ENCODE results near the gene SUPT20HL1.

DNA sequence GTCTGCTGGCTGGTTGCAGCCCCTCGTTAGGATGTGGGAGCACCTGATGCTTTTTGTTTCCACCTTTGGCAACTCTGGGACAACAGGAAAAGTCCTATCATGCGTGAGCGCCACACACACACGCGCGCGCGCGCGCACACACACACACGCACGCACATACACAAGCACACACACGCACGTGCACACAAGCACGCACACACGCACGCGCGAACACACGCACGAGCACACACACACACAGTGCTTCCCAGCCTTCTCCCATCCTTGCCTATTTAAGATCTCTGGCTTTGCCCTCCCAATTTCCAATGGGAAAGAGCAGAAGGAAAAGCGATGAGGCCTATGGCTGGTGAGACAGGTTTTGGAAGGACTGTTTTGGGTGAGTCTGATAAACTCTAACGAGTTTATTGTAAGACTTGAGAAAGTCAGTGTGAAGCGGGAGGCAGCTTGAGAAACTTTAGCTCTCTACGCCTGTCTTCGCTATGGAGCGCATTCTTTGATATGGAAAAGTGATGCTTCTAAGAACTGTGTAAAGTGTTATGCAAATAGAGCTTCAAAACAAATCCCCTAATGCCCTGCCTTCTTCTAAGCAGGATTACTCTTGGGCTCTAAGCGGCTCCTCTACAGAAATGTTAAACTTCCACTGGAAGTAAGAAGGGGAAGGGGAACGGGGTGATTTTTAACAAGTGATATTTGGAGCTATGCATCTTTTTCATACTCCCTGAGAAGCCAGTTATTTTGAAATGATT, 11.8 kb downstream of the SUPT20HL1 start:
- TF ChIP-seq, protein P1, sequence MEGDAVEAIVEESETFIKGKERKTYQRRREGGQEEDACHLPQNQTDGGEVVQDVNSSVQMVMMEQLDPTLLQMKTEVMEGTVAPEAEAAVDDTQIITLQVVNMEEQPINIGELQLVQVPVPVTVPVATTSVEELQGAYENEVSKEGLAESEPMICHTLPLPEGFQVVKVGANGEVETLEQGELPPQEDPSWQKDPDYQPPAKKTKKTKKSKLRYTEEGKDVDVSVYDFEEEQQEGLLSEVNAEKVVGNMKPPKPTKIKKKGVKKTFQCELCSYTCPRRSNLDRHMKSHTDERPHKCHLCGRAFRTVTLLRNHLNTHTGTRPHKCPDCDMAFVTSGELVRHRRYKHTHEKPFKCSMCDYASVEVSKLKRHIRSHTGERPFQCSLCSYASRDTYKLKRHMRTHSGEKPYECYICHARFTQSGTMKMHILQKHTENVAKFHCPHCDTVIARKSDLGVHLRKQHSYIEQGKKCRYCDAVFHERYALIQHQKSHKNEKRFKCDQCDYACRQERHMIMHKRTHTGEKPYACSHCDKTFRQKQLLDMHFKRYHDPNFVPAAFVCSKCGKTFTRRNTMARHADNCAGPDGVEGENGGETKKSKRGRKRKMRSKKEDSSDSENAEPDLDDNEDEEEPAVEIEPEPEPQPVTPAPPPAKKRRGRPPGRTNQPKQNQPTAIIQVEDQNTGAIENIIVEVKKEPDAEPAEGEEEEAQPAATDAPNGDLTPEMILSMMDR (conservative IDR thresholded peaks at IDR 0.05; ENCODE audit: low read depth in 2 of 2): no peak
- TF ChIP-seq POLR2AphosphoS5 (IDR thresholded peaks at IDR 0.05; ENCODE audit: low read depth) (no peak), EZH2 (IDR thresholded peaks at IDR 0.05; ENCODE audit: low read depth, unreplicated experiment) (no peak), EZH2phosphoT487 (IDR thresholded peaks at IDR 0.05; ENCODE audit: unreplicated experiment) (no peak), JUNB (IDR thresholded peaks at IDR 0.05; ENCODE audit: unreplicated experiment) (no peak), ZNF331 (CRISPR knock-in tag; IDR thresholded peaks at IDR 0.05; ENCODE audit: low read depth) (no peak)
- TF ChIP-seq, protein P2, sequence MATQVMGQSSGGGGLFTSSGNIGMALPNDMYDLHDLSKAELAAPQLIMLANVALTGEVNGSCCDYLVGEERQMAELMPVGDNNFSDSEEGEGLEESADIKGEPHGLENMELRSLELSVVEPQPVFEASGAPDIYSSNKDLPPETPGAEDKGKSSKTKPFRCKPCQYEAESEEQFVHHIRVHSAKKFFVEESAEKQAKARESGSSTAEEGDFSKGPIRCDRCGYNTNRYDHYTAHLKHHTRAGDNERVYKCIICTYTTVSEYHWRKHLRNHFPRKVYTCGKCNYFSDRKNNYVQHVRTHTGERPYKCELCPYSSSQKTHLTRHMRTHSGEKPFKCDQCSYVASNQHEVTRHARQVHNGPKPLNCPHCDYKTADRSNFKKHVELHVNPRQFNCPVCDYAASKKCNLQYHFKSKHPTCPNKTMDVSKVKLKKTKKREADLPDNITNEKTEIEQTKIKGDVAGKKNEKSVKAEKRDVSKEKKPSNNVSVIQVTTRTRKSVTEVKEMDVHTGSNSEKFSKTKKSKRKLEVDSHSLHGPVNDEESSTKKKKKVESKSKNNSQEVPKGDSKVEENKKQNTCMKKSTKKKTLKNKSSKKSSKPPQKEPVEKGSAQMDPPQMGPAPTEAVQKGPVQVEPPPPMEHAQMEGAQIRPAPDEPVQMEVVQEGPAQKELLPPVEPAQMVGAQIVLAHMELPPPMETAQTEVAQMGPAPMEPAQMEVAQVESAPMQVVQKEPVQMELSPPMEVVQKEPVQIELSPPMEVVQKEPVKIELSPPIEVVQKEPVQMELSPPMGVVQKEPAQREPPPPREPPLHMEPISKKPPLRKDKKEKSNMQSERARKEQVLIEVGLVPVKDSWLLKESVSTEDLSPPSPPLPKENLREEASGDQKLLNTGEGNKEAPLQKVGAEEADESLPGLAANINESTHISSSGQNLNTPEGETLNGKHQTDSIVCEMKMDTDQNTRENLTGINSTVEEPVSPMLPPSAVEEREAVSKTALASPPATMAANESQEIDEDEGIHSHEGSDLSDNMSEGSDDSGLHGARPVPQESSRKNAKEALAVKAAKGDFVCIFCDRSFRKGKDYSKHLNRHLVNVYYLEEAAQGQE (IDR thresholded peaks at IDR 0.05; ENCODE audit: unreplicated experiment): no peak

Measured in GM23338 (cell line).